HG03342 (cell line): Measurements from ENCODE around the gene MYO1G.
A peak's percentile ranks its signal among the peaks of the same experiment; 100 is the strongest.
"Not testable (repeated sequence)": the region's sequence is repeated elsewhere in the genome, so short reads cannot be mapped to it uniquely, and the experiment has no call there.

Source experiments
- ATAC-seq: cut with Tn5 transposase; IDR thresholded peaks from one replicate; pipeline ENCODE4 v1.9.1; 2021; ENCODE audit warnings: mild to moderate bottlenecking, moderate library complexity; ENCODE audit not compliant: unreplicated experiment

MYO1G gene

GRCh38 chr7:44999245-45000092 is 20.7 kb upstream of the MYO1G start:
- peak; percentile 74 for ATAC-seq

DNA sequence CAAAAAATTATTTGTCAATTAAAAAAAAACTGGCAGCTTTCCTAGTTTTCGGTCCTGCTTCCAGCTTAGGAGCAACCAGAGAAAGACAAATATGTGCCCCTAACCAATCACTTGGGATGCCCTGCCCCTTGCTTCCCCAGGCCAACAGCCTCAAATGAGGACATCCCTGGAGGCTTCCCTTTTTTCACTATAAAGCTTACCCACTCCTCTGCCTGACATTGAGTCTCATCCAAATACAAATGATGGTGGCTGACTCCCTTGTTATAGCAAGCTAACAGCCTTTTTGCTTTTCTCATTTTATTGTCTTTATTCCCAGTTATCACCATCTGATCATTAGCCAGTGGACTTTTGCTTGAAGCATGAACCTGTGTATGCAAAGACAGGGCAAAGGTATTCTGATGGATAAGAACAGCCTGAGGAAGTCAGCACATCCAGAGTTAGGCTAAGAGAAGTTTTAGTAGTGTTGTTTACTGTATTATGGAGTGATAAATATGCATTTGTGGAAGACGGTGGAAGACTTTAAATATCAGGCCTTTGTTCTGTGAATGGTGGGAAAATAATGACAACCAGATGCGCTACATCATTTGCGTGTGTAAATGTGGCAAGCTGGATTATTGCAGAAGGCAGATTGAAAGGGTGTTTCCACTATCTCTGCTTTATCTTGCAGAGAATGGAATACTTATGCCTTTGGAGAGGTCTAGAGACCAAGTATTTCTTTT is 19.5 kb upstream of the MYO1G start:
- no peak for ATAC-seq

DNA sequence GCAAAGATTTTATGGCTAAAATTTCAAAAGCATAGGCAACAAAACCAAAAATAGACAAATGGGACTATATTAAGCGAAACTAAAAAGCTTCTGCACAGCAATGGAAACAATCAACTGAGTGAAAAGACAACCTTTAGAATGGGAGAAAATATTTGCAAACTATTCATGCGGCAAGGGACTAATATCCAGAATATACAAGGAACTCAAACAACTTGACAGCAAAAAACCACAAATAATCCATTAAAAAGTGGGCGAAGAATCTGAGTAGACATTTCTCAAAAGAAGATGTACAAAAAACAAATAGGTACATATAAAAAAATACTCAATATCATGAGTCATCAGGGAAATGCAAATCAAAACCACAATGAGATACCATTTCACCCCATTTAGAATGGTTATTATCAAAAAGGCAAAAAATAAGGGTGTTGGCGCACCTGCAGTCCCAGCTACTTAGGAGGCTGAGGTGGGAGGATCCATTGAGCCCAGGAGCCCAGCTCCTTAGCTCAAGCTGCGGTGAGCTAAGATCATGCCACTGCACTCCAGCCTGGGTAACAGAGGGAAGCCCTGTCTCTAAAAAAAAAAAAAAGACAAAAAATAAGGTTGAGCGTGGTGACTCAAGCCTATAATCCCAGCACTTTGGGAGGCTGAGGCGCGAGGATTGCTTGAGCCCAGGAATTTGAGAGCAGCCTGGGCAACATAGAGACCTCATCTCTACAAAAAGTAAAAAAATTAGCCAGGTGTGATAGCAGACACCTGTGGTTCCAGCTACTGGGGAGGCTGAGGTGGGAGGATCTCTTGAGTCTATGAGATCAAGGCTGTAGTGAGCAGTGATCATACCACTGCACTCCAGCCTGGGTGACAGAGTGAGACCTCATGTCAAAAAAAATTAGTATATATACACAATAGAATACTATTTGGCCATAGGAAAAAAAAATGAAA is 17.0 kb upstream of the MYO1G start:
- peak; percentile 19 for ATAC-seq

DNA sequence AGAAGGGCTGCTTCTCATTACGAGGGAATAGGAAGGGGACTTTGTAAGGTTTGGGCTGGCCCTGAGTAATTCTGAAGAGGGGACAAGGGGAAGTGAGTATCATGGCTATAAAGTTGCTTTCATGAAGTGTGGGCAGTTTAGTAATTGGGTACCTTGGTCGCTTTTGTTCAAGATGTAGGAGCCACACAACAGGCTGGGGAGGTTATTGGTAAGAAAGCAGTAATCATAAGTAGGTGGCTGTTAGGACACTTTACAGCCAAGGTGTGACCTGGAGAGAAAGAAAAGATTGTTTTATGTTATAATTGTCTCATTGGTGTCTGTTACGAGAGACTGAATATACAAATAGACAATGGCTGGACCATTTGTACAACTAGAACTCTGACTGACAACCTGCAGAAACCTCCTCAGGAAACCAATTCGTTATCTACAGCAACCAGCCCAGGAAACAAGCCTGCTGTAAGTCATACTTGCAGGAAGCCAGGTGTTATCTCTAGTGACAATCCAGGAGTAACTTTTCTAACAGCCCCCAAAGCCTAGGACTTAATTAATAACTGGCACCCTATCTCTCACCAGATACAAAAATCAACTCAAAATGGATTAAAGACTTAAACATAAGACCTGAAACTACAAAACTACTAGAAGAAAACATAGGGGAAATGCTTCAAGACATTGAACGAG is 16.2 kb upstream of the MYO1G start:
- ATAC-seq: no peak

- ATAC-seq: not testable (repeated sequence)
Observed at GRCh38 chr7:44992004-44992795, 13.4 kb upstream of the MYO1G start.

DNA sequence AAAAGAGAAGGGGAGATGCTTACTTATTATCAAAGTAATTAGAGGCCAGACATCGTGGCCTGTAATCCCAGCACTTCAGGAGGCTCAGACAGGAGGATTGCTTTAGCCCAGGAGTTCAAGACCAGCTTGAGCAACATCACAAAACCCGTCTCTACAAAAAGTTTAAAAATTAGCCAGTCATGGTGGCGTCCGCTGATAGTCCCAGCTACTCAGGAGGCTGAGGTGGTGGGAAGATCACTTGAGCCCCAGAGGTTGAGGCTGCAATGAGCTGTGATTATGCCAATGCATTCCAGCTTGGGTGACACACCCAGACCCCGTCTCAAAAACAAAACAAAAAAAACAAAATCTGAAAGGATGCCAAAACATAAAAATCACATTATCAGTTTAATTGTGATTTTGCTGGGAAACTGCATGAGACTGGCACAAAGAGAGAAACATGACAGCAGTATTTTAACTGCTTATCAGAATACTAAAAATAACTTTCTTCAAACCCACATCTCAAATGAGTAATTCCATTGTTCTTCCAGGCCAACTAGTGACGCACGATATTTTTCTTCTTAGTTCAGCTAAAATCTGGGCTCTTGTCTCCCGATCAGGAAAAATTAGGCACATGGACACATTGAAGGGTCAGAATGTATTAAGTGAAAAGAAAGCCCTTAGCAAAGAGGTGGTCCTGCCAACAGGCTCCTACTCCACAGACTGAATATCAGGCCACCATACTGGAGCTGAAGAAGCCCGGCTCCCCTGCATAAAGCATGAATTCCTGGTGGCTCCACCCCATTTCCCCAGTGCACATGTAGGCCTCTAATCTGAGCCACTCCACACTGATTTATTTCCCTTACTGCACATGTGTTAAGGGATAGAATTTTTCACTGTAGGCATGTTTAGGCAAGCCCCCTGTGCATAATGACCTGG is 11.6 kb upstream of the MYO1G start:
- no peak for ATAC-seq

DNA sequence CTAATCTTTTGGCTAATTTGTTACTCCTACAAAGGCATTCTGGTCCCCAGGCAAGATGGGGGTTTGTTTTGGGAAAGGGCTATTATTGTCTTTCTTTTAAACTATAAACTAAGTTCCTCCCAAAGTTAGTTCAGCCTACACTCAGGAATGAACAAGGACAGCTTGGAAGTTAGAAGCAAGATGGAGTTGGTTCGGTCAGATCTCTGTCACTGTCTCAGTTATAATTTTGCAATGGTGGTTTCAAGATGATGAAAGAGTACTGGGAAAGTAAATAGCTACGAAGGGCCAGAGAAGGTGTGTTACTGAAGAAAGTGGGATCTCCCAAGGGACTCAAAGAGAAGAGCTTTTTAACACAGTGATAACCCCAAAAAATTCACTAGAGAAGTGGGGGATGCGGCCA is 10.3 kb upstream of the MYO1G start:
- ATAC-seq: no peak

GRCh38 chr7:44988701-44989100 is 9.9 kb upstream of the MYO1G start:
- no peak for ATAC-seq

- ATAC-seq: no peak
Observed at GRCh38 chr7:44987996-44988395, 9.2 kb upstream of the MYO1G start.

DNA sequence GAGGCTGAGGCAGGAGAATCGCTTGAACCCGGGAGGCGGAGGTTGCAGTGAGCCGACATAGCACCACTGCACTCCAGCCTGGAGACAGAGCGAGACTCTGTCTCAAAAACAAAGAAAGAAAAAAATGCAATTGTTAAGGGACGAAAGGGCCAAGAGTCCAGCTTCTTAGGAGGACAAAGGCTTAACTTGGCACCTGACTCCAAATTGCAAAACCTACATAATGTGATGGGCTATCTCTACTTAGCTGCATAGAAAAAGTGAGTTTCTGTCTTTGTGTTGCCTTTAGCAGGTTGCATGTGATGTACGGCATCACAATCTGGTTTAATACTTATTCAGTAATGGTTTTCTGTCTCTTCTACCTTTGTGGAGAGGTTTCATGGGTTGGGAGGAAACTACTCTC is 8.6 kb upstream of the MYO1G start:
- ATAC-seq: no peak

- ATAC-seq: peak; percentile 92
Observed at GRCh38 chr7:44986218-44987053, 7.6 kb upstream of the MYO1G start.

- ATAC-seq: no peak
Observed at GRCh38 chr7:44985900-44986217, 7.0 kb upstream of the MYO1G start.

DNA sequence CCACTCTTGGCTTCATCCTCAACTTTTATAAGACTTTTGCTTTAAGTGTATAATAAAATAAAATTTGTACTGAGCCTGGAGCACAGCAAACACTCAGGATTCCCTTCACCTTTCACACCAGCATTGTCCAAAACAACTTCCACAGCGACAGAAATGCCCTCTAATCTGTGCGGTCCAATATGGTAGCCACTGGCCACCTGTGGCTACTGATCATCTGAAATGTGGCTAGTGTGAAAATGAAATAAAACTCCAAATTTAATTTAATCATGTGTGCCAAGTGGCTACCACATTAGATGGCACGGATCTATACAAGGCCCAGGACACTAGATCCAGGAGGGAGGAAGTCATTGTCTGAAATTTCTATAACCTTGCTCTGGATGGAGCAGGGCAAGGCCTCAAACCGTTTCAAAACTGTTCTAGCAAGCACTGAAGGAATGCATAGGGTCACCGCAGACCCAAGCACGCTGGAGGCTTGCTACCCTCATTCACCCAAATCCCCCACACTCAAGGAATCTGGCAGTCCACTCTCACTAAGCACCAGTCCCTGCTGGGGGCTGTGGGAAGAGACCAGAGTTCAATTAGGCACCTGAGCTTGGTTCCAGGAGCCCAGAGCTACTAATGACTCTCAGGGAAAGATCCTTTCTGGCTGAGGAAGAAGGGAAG is 6.3 kb upstream of the MYO1G start:
- ATAC-seq: no peak

GRCh38 chr7:44984478-44984758 is 5.6 kb upstream of the MYO1G start:
- ATAC-seq: no peak

DNA sequence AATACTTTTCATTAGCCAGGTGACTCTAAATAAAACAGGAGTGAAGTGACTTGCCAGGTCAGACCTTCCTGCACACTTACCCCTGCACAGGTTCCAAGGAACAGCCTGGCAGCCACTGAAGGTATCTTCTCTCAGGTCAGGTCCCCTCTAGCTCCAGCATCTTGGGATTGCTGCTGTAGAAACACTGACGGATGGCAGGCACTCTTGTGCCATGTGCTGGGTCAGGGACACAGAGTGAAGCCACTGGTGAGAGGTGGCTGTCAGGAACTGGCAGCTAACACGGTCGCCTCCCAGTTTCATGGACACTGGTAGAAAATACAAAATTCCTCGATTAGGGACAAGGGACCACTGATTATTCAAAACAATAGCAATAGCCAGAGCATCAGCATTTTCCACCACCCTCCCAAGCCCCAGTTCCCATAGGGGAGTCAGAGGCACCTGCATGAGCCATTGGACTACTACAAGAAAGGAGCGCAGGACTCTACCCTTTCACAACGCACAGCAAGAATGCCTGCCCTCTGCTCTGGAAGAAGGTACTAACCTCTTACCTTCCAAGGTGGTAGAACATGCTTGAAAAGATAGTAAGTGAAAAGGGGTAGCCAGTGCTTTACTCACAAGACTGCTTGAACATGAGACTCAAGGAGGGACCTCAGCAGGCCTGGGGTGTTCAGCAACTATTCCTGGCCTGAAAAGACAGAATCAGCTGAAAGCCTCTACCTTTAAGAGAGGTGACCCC is 5.1 kb upstream of the MYO1G start:
- ATAC-seq: no peak

GRCh38 chr7:44982970-44983369 is 4.2 kb upstream of the MYO1G start:
- no peak for ATAC-seq

GRCh38 chr7:44982535-44982923 is 3.7 kb upstream of the MYO1G start:
- ATAC-seq: no peak
